GM21423 (cell line): Measurements from ENCODE around the gene LAMB2.

Experiments
- ATAC-seq: cut with Tn5 transposase; IDR thresholded peaks from one replicate; pipeline ENCODE4 v1.9.1; 2021; ENCODE audit warnings: mild to moderate bottlenecking, moderate library complexity; ENCODE audit not compliant: unreplicated experiment

LAMB2 gene

DNA sequence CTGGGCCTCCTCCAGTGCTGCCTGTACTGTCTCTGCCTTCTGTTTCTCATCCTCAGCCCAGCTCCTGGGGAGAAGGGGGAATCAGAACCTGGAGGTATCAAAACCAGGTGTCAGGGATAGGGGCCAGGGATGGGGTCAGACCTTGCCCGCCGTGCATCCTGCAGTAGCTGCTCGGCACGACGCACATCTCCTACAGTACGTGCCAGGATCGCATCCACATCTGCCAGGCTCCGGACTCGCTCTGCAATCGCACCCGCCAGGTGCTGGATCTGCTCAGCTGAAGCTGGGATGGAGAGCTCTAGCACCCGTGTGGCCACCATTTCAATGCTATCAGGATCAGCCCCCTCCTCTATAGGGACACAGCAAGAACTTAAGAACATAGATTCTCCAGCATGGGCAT, 10.8 kb downstream of the LAMB2 start:
- no peak for ATAC-seq

DNA sequence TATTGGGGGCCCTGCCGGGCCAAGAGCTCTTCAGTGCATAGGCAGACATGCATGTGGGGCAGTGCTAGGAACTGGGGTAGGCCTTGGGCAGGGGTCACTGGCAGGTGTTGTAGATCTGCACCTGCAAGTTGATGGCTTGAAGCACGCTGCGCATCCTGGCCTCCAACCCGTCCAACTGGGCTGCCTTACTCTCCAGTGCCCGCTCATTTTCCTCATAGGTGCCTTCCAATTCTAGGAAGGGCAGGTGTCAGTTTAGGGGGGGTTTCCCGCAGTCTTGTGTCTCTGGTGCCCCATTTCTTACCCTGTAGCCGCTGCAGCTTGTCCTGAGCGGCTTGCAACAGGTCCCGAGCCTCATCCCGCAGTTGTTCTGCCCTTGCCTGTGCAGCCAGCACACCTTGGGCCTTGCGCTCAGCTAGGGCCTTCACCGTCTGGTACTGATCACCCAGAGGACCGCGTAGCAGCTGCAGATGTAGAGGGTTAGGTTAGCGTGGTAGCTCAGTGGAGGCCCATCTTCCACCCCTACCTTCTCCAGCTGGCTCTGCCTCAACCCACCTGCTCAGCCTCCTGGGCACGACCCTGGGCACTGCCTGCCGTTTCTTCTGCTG, 11.6 kb downstream of the LAMB2 start:
- peak; percentile 7 for ATAC-seq

DNA sequence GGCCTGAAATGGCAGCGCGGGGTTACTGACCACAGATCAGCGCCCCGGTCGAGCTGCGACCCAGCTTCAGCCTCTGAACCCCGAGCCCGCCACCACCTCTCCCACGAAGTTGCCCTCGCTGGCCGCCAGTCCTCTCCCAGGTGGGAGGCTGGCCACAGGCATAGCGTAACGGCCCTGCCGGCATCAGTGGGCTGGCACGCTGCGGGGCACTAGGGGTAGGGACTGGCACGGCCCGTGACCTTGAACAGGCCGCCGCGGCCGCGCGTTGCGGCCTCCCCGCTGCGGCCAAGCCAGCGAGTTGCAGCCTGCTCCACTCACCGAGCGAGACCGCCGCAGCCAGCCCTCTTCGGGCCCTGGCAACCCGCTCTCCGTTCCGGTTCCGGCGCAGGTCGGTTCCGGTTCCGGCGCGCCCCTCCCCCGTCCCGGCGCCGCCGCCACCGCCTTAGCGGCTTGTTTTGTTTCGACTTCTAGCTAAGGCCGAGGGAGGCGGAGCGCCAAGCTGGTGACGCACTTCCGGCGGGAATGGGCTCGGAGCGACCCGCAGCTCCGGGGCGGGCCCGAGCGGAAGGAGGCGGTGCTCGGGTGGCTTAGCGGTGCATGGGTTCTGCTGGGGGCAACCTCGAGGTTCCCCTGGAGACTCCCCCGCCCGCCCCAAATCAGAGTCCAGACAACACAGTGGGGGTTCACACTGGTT, 12.3 kb downstream of the LAMB2 start, which contains the start of gene USP19:
USP19 (minus strand) TSS at position 386 of the 694 bp plus-strand sequence. CDS start 1,678 bp downstream, outside the sequence.
- ATAC-seq, result peak; percentile 83

DNA sequence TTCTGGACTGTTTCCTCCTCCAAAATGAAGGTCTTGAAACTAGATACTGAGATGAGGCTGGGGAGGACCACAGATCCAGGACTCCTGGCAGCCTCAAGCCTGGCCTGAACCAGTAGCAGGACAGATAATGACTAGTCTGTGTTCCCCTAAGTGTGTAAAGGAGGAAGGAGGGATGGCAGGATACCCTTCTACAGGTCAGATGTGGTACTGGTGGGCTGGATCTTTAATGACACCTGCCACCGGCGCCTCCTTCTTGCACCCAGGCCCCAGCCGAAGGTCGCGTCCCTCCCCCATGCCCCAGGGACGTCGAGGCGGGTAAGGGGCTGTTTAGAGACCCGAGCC, 12.8 kb downstream of the LAMB2 start:
- no peak for ATAC-seq

DNA sequence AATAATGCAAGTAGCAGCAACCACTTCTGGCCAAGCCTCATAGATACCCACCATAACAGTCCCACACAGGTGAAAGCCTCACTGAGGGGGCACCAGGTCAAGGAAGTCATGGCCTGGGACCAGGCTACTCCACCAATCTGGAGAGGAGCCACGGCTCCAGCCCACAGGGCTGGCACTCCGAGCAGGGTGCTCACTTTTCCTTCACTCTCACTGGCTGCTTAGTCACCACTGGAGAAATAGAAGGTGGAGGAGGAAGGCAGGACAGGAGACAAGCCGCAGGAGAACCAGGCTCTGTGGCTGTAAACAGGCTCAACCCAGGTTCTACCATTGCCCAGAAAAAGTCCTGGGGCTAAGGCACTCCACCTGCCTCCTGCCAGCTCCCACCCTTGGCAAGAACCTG, 13.4 kb downstream of the LAMB2 start:
- ATAC-seq, result no peak

DNA sequence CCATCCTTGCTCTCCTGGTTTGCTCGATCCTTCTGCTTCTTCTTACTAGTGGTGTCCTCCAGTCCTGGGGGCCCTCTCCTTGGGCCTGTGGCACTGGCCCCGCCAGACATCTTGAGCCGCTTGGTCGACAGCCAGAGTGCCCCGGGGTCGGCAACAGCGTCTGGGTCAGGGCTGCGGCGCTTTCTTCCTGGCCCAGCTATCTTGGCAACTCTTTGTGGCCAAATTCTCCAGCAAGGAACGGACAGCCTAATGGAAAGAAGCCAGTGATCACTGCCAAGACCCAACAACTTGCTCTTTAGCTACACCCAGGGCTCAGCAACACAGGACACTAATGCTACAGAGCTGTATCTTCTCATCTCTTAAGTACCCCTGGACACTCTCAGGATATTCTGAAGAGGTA, 13.8 kb downstream of the LAMB2 start:
- no peak for ATAC-seq

DNA sequence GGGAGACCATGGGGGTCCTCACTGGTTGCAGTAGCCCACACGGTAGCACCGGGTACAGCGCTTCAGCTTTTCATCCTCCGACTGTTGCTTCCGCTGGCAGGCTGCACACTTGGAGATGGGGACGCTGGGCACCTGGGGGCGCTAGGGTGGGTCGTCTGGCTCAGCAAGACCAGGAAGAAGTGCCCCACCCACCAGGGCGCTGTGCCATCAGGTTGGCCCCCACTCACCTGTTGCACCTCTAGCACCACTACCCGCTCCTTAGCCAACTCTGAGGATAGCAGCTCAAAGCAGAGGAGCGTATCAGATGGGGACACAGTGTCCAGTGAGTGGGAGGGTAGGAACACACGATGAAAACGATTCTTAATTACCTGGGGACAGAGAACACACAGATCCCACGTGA, 20.6 kb downstream of the LAMB2 start:
- no peak for ATAC-seq

DNA sequence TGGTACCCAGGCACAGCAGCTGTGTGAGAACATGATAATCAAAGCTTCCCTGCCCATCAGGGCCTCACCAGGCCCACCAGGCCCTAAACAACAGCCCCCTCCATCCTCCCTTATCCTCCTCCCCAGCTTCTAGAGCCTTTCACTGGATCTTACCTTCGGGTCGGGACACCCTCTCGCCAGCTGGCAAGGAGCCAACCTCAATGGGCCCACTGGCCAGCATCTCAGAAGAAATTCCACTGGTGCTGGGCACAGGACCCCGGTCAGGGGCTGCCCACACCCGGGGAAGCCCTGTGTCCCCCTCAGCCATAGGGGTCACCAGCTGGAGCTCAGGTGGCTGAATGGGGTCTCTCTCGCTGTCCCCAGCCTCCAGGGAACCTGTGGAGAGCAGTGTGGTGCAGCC, 21.5 kb downstream of the LAMB2 start:
- ATAC-seq, result no peak

DNA sequence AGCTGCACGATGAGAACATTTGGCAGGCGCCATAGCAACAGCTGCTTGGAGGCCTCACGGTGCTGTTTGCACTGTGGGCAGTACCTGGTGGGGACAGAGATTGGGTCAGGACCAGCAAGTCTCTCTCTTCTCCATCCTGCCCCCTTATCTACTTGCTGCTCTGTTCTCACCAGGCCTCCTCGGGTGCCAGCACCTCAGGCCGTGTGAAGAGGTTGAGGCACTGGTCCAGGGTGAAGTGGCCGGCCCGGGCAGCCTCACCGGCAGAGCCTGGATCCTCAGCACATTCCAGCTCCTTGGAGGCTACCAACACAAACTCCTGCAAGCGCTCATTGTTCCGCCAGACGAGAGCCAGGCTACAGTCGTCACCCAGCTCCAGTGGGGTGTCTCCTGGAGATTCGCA, 22.1 kb downstream of the LAMB2 start:
- no peak for ATAC-seq

DNA sequence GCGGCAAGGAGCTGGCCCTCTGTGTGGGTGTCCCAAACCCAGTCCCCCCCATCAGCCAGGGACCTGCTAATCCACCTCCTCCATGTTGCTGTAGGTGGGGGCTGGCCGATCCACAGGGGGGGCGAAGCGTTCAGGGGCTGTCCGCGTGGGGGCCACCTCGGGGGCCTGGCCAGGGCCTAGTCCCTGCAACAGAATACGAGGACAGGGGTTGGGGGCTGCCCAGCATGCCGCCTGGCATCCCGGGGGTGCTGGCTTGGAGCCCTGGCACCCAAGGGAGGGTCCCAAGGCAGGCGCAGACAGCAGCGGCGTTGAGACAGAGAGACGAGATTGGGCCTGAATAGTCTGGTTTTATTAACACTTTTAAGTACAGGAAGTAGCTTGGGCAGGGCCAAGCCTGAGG, 24.5 kb downstream of the LAMB2 start:
- no peak for ATAC-seq

DNA sequence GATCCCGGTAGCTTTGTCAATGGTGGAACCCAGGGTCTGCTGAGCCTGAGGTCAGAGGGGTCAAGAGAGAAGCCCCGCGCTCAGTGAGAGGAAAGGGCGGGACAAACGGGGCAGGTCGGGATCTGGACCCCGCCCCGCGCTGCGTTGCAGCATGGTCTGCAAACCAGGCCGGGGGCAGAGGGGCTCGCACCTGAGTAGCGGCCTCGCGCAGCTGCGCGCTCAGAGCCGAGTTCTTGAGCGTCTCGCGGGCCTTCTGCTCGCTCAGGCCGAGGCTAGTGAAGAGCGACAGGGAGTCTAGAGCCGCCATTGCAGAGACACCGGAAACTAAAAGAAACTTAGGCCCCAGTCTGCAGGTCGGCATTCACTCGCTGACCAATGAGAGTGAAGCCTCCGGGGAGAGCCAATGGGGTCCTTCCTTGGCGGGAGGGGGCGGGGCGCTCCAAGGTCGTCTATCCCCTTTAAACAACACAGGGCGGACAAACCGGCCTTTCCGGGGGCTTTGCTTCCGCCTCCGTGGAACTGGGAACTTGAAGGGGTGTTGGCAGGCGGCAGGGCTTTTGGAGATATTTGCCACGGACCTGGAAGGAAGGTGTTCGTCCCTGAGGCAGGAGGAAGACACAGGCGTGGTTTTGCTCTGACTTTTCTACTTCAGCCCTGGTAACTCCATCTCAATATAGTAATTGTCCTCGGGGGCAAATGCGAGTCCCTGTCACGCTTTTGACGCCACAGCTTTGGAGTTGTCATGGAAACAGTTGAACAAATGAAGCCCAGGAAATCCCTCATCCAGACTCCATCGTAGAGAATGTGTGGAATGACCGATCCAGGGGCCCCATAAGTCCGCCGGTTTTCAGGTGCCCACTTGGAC, 28.2 kb downstream of the LAMB2 start, which contains the start of gene QARS1:
QARS1 (minus strand) TSS at position 331 of the 865 bp plus-strand sequence; CDS start at position 307, 24 bp downstream.
- peak; percentile 92 for ATAC-seq

DNA sequence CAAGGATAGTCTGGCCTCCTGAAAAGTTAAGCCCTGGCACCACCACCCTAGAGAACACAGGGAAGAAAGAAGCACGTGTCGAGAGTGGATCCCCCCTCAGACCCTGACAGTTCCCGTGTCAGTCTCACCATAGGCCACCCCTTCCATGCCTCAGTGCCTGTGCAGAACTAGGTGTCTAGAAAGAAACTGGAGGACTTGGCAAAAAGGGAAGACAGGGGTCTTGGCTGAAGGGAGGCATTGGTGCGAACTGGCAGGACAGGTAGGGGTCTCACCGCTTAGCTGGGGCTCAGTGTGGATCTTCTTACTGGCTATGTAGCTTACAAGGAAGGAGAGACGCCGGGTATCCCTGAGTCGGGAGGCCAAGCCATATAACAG, 28.8 kb downstream of the LAMB2 start:
- ATAC-seq, result no peak

DNA sequence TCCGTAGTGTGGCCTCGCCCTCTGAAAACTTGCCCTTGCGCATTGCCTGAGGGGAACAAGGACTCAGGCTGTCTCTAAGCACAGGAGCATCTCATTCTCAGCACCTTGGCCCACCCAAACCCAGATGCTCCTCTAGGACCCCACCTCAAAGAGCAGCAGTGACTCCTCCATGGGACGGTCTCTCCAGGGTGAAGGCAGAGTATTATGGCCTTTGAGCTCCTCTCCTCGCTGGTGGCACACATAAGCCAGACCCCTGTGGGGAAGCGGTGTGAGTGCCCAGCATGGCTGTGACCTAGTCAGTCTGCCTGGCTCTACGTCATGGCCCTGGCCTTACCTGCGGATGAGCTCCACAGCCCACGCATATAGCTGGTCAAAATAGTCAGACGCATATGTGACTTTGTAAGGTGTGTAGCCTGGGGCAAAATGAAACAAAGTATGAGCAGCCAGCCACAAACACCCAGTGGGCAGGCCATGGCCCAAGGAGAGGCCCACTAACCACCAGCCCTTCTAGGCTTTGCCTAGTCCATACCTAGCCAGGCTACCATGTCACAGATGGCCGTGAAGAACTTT, 32.7 kb downstream of the LAMB2 start:
- no peak for ATAC-seq

DNA sequence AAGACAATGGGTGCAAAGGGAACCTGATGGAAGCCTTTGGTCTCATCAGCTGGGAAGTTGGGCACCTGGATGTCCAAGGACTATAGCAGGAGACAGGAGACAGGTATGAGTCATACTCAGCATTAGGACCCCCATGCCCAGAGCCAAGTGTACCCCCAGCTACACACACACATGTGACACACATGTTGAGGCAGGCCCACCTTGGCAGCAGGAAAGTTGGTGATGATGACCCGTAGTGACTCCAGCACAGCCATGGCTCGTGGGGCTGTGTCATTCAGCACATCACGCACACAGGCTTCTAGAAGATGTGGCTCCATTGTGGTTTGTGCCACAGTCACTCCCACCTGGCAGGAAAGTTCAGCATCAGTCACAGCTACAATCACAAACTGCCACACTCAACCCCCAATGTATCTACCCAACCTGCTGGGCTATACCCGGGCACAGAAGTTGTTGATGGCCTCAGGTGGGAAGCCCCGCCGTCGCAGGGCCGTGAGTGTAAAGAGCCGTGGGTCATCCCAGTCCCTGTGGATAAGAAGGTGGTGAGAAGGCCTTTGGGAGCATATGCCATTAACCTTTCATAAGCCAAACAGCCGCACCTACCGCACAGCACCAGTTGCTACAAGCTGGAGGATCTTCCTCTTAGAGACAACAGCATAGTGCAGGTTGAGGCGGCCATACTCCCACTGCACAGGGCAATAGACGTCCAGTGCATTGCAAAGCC, 33.8 kb downstream of the LAMB2 start:
- ATAC-seq, result no peak

DNA sequence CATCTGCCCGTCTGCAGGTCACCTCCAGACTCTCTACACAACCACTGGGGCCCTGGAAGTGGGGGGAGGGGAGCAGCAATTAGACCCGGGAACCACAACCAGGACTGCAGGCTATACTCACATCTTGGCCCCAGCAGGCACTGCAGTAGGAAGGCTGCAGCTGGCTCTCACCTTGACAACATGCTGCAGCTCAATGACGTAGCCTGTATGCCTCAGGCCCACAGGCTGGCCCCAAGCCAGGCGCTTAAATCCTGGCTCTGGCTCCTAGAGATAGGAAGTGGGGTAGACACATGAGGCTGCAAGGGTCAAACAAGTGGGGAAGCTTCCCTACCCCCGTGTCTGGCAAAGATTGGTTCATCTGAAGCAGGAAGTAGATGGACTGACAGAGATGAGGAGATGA, 34.4 kb downstream of the LAMB2 start:
- no peak for ATAC-seq

DNA sequence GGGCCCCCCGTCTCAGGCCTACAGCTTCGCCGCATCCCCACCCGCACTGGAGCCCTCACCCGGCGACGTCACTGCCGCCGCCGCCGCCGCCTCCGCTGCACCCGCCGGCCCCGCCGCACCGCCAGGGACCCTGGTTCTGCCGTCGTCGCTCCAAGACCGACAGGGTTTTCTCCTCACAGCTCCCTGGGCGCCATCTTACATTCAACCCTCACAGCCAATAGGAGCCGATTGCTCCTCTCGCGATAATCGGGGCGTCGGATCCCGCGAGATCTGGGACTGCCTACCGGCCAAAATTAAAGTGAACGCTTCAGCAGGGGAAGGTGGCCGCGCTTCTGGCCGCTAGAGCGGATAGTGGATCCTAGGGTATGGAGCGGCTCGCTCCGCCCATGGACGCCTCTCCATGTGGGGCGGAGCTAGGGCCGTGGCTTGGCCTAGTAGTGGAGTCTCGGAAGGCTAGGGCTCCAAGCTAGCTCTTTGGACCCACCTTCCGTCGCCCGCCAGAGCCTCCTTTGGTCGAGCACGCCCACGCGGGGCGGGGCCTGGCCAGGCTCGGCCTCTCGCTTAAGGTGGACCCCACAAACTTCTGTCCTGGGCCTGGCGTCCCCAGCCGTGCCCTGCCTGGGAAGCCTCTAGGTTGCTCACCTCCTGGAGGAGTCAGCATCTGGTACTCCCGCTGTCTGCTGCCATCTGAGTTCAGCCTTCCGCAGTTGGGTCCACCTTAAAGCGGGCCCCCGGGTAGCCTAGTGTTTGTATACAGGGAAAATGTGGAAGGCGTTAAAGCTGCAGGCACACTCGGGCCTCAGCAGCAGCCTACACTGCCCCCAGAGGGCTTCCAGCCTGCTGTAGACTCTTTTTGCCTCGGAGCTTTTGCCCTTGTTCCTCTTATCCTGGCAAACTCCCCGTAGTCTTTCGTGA, 38.7 kb downstream of the LAMB2 start, which contains the start of gene QRICH1:
QRICH1 (minus strand) TSS at position 219 of the 915 bp plus-strand sequence. CDS start 17,054 bp downstream, outside the sequence.
- ATAC-seq, result peak; percentile 72

DNA sequence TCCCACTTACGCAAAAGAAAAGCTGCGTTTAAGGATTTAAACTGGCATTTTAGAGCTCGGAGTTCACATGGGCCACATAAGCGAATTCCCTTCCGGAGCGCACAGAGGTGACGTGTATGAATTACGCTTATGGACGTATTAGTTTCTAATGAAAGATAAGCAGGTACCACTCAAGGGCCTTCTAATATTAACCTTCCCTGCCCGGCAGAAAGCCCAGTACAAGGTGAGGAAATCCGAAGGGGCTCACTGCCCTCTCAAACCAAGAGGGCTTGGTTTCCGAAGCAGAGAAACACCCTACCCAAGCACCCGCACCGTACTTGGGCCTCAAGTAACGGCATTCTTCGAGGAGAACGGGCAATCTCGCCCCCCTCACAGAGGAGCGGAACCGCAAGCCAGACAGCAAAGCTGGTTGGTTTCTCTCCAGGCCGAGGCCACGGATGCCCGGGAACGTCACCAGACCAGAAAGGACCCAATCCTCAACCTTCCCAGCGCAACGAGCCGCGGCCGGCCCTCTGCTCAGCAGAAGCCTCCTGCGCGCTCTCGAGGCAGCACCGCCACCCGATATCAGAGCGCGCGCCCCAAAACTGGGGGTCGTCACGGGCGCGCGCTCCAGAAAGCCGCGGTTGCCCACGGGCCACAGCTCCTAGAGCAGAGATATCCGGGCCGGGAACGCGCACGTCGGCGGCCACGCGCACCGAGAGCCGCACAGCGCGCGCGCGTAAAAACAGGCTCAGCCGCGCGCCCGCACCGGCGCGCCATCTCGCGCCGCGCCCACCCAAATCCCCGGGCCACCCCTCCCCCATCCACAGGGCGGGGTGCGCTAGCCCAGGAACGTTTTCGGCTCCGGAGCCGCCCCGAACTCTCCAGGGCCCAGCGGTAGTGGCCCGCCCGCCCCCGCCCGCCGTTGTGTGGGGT, 39.7 kb downstream of the LAMB2 start:
- ATAC-seq, result peak; percentile 38

DNA sequence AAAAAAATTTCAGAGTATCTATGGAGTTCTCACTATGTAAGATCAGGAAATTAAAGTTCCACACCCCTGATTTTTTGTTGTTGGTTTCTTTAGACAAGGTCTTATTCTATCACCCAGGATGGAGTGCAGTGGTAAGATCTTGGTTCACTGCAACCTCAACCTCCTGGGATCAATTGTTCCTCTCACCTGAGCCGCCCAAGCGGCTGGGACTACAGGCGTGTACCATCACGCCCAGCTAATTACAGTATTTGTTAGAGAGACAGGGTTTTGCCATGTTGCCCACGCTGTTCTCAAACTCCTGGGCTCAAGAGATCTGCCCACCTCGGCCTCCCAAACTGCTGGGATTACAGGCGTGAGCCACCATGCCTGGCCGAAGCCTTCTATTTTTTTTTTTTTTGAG, 51.4 kb downstream of the LAMB2 start:
- no peak for ATAC-seq

DNA sequence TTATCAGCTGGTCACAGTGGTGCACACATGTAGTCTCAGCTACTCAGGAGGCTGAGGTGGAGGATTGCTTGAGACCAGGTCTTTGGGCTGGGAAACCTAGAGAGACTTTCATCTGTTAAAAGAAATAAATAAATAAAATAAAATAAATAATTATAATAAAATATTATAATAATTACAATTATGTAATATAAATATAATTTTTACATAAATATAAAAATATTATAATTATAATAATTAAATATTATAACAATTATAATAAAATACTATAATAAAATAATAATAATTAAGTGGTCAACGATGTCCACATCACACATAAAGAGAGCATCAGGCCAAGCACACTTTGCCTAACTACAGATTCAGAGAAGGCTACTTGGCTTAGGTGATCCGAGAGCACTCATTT, 53.6 kb downstream of the LAMB2 start:
- ATAC-seq, result no peak
